ENCODE results near the gene SKOR1. TPM values are rescaled to one million over a fixed set of nuclear protein-coding genes. Genes with fewer than 3 reads are reported as not detected.

Gene SKOR1
- total RNA-seq, 1 donor from 2014 or later: 0.48 TPM

GRCh38 chr15:67786646-67787045 lies 38.7 kb upstream of the SKOR1 start:
- H3K9me3 Mint-ChIP-seq (ENCODE audit: unreplicated experiment): no peaks in the 10 kb centered on the region
- H3K27ac Mint-ChIP-seq (ENCODE audit: unreplicated experiment): no peak overlapping the region
- peaks cover 16% of the 10 kb centered on the region for H3K36me3 Mint-ChIP-seq (ENCODE audit: unreplicated experiment)
- TF ChIP-seq, protein P1, sequence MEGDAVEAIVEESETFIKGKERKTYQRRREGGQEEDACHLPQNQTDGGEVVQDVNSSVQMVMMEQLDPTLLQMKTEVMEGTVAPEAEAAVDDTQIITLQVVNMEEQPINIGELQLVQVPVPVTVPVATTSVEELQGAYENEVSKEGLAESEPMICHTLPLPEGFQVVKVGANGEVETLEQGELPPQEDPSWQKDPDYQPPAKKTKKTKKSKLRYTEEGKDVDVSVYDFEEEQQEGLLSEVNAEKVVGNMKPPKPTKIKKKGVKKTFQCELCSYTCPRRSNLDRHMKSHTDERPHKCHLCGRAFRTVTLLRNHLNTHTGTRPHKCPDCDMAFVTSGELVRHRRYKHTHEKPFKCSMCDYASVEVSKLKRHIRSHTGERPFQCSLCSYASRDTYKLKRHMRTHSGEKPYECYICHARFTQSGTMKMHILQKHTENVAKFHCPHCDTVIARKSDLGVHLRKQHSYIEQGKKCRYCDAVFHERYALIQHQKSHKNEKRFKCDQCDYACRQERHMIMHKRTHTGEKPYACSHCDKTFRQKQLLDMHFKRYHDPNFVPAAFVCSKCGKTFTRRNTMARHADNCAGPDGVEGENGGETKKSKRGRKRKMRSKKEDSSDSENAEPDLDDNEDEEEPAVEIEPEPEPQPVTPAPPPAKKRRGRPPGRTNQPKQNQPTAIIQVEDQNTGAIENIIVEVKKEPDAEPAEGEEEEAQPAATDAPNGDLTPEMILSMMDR (IDR thresholded peaks at IDR 0.05): no peak
- H3K27me3 Mint-ChIP-seq (ENCODE audit: unreplicated experiment): no peaks in the 10 kb centered on the region
- no peak for DNase-seq (ENCODE audit: extremely low spot score, unreplicated experiment)
- peaks cover 3% of the 10 kb centered on the region for H3K4me1 Mint-ChIP-seq (ENCODE audit: unreplicated experiment)
- no peak overlapping the region for H3K4me3 Mint-ChIP-seq (ENCODE audit: unreplicated experiment)

GRCh38 chr15:67788986-67789385 lies 36.3 kb upstream of the SKOR1 start:
- Mint-ChIP-seq H3K27ac (ENCODE audit: unreplicated experiment) (no peak overlapping the region), H3K27me3 (ENCODE audit: unreplicated experiment) (no peaks in the 10 kb centered on the region), H3K4me3 (ENCODE audit: unreplicated experiment) (no peak overlapping the region), H3K4me1 (ENCODE audit: unreplicated experiment) (peaks cover 16% of the 10 kb centered on the region), H3K36me3 (ENCODE audit: unreplicated experiment) (peaks cover 11% of the 10 kb centered on the region), H3K9me3 (ENCODE audit: unreplicated experiment) (no peaks in the 10 kb centered on the region)
- no peak for DNase-seq (ENCODE audit: extremely low spot score, unreplicated experiment)
- TF ChIP-seq, protein P1 (IDR thresholded peaks at IDR 0.05): no peak

- H3K36me3 Mint-ChIP-seq (ENCODE audit: unreplicated experiment): peaks cover 14% of the 10 kb centered on the region
- H3K4me1 Mint-ChIP-seq (ENCODE audit: unreplicated experiment): peaks cover 16% of the 10 kb centered on the region
- H3K27ac Mint-ChIP-seq (ENCODE audit: unreplicated experiment): no peak overlapping the region
- no peak for DNase-seq (ENCODE audit: extremely low spot score, unreplicated experiment)
- no peak overlapping the region for H3K4me3 Mint-ChIP-seq (ENCODE audit: unreplicated experiment)
- no peaks in the 10 kb centered on the region for H3K27me3 Mint-ChIP-seq (ENCODE audit: unreplicated experiment)
- TF ChIP-seq, protein P1 (IDR thresholded peaks at IDR 0.05): no peak
- H3K9me3 Mint-ChIP-seq (ENCODE audit: unreplicated experiment): peaks cover 2% of the 10 kb centered on the region
Observed at GRCh38 chr15:67790610-67791319, 34.5 kb upstream of the SKOR1 start.

GRCh38 chr15:67792250-67792942 lies 32.9 kb upstream of the SKOR1 start:
- Mint-ChIP-seq H3K9me3 (ENCODE audit: unreplicated experiment) (peaks cover 7% of the 10 kb centered on the region), H3K27me3 (ENCODE audit: unreplicated experiment) (no peaks in the 10 kb centered on the region)

More at GRCh38 chr15:67792250-67792942, 32.9 kb upstream of the SKOR1 start:
- peaks cover 18% of the 10 kb centered on the region for H3K36me3 Mint-ChIP-seq (ENCODE audit: unreplicated experiment)
- TF ChIP-seq, protein P1 (IDR thresholded peaks at IDR 0.05): no peak
- H3K27ac Mint-ChIP-seq (ENCODE audit: unreplicated experiment): no peak overlapping the region
- H3K4me1 Mint-ChIP-seq (ENCODE audit: unreplicated experiment): peaks cover 16% of the 10 kb centered on the region
- no peak overlapping the region for H3K4me3 Mint-ChIP-seq (ENCODE audit: unreplicated experiment)
- peak; percentile 23 for DNase-seq (ENCODE audit: extremely low spot score, unreplicated experiment)

Data from osteocyte (in vitro differentiated cells).